ENCODE measurements around the gene CFDP1. TPM values are rescaled to one million over a fixed set of nuclear protein-coding genes. Genes with fewer than 3 reads are reported as not detected.
"Not testable (repeated sequence)": the region's sequence is repeated elsewhere in the genome, so short reads cannot be mapped to it uniquely, and the experiment has no call there.

The CFDP1 gene
- polyA plus RNA-seq, 3 donors from 2014 or later: 30.9 to 38.8 (median 32.6) TPM

GRCh38 chr16:75464122-75464918, 31.0 kb upstream of the CFDP1 start, which contains the start of gene TMEM170A:
TMEM170A (minus strand) TSS chr16:75464689; CDS start chr16:75464600, 89 bp downstream.
- peak within 1 kb of the TSS; percentile 87 to 96 (median 93) for H3K4me3 Mint-ChIP-seq
- H3K36me3 Mint-ChIP-seq: no peaks in the 10 kb centered on the region
- no peaks in the 10 kb centered on the region for H3K9me3 Mint-ChIP-seq
- peak within 1 kb of the TSS; percentile 86 to 97 (median 95) for H3K27ac Mint-ChIP-seq
- DNase-seq: peak; percentile 99 to 100 (median 100)
- peaks cover 49 to 51% of the 10 kb centered on the region in 2 donors for H3K4me1 Mint-ChIP-seq
- peaks cover 6 to 12% (median 9%) of the 10 kb centered on the region in 3 donors for H3K27me3 Mint-ChIP-seq (ENCODE audit: low read depth in 3 of 3)

GRCh38 chr16:75463389-75464121, 30.3 kb upstream of the CFDP1 start:
- DNase-seq: peak in 1 of 3 donors; percentile 3
- H3K36me3 Mint-ChIP-seq, H3K9me3 Mint-ChIP-seq: not testable (repeated sequence)
- Mint-ChIP-seq H3K4me1 (peaks cover 50 to 54% of the 10 kb centered on the region in 2 donors), H3K27ac (peak overlapping the region; percentile 86 to 97 (median 95)), H3K27me3 (ENCODE audit: low read depth in 3 of 3) (peaks cover 6 to 12% (median 9%) of the 10 kb centered on the region in 3 donors), H3K4me3 (peak overlapping the region; percentile 87 to 96 (median 89))

GRCh38 chr16:75462806-75463205, 29.5 kb upstream of the CFDP1 start:
- Mint-ChIP-seq H3K27me3 (ENCODE audit: low read depth in 3 of 3) (peaks cover 6 to 13% (median 9%) of the 10 kb centered on the region in 3 donors), H3K4me3 (peak overlapping the region; percentile 87 to 96 (median 89)), H3K36me3 (no peaks in the 10 kb centered on the region), H3K9me3 (no peaks in the 10 kb centered on the region), H3K4me1 (peaks cover 55 to 60% of the 10 kb centered on the region in 2 donors), H3K27ac (peak overlapping the region; percentile 86 to 97 (median 95))
- peak; percentile 40 to 56 (median 48) for DNase-seq

DNA sequence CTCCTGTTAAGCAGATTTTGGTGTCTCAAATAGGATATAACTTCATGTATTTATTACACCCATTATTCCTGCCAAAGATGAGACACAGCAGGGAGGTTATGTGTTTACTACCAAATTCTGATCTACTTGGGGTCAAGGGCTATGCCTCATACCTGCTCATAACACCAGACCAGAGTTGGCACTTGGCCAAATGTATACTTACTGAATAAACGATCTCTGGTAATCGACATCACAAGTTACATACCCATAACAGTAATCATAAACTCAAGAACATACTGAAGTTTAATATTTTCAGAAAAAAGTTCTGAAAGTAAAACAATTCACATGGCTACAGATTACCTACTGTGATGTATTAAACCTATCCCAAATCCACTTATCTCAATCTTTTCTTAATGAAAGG, 28.3 kb upstream of the CFDP1 start:
- Mint-ChIP-seq H3K4me1 (peaks cover 62 to 65% of the 10 kb centered on the region in 2 donors), H3K27ac (peak overlapping the region in 5 of 6 donors; percentile 35 to 56 (median 40)), H3K4me3 (peak overlapping the region in 1 of 5 donors; percentile 21)

GRCh38 chr16:75460446-75460845, 27.1 kb upstream of the CFDP1 start:
- DNase-seq: no peak
- Mint-ChIP-seq H3K27me3 (ENCODE audit: low read depth in 3 of 3) (peaks cover 4 to 13% (median 9%) of the 10 kb centered on the region in 3 donors), H3K27ac (peak overlapping the region in 2 of 6 donors; percentile 3), H3K4me3 (no peak overlapping the region), H3K9me3 (no peaks in the 10 kb centered on the region), H3K4me1 (peaks cover 66 to 76% of the 10 kb centered on the region in 2 donors), H3K36me3 (no peaks in the 10 kb centered on the region)

More for the DNA sequence above, 28.3 kb upstream of the CFDP1 start:
- no peaks in the 10 kb centered on the region for H3K9me3 Mint-ChIP-seq
- DNase-seq: no peak
- peaks cover 4 to 13% (median 9%) of the 10 kb centered on the region in 3 donors for H3K27me3 Mint-ChIP-seq (ENCODE audit: low read depth in 3 of 3)
- H3K36me3 Mint-ChIP-seq: no peaks in the 10 kb centered on the region

GRCh38 chr16:75459691-75460090, 26.4 kb upstream of the CFDP1 start:
- H3K36me3 Mint-ChIP-seq: no peaks in the 10 kb centered on the region
- H3K9me3 Mint-ChIP-seq: no peaks in the 10 kb centered on the region
- H3K4me1 Mint-ChIP-seq: peaks cover 64 to 75% of the 10 kb centered on the region in 2 donors
- peaks cover 4 to 11% (median 9%) of the 10 kb centered on the region in 3 donors for H3K27me3 Mint-ChIP-seq (ENCODE audit: low read depth in 3 of 3)
- no peak overlapping the region for H3K4me3 Mint-ChIP-seq
- no peak for DNase-seq
- peak overlapping the region in 3 of 6 donors; percentile 2 to 79 (median 69) for H3K27ac Mint-ChIP-seq

DNA sequence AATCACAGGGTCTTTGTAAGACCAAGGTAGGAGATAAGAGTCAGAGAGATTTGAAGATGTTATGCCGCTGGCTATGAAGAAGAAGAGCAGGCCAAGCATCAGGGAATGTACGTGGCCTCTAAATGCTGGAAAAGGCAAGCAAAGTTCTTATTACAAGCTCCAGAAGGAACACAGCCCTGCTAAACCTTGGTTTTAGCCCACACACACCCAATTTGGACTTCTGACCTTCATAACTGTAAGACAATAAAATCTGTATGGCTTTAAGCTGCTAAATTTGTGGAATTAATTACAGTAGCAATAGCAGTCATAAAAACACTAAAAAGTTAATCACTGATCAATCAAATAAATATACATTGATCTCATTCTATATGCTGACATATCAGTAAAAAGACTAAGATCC, 25.1 kb upstream of the CFDP1 start:
- peaks cover 0 to 6% (median 4%) of the 10 kb centered on the region in 3 donors for H3K27me3 Mint-ChIP-seq (ENCODE audit: low read depth in 3 of 3)
- H3K9me3 Mint-ChIP-seq: no peaks in the 10 kb centered on the region
- no peaks in the 10 kb centered on the region for H3K36me3 Mint-ChIP-seq
- H3K27ac Mint-ChIP-seq: no peak overlapping the region
- peaks cover 71 to 81% of the 10 kb centered on the region in 2 donors for H3K4me1 Mint-ChIP-seq
- DNase-seq: no peak
- H3K4me3 Mint-ChIP-seq: no peak overlapping the region

DNA sequence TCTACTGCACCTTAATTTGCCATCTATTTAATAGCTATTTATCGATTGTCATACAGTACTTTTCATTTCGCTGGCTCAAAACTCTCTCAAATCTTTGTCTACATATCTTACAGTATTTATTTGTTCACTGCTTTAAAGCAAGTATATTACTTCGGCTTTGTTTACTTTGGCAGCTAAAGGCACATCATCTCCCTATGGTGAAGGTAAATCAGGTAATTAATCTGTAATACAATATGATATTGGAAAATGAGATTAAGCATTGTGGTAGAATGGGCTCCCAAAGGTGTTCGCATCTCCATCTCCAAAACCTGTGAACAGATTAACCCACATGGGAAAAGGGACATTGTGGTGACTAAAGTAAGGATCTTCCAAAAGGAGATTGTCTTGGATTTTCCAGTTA, 24.7 kb upstream of the CFDP1 start:
- no peaks in the 10 kb centered on the region for H3K9me3 Mint-ChIP-seq
- no peak overlapping the region for H3K4me3 Mint-ChIP-seq
- peaks cover 71 to 81% of the 10 kb centered on the region in 2 donors for H3K4me1 Mint-ChIP-seq
- DNase-seq: no peak
- peak overlapping the region in 2 of 6 donors; percentile 11 to 12 for H3K27ac Mint-ChIP-seq
- peaks cover 0 to 4% (median 3%) of the 10 kb centered on the region in 3 donors for H3K27me3 Mint-ChIP-seq (ENCODE audit: low read depth in 3 of 3)
- no peaks in the 10 kb centered on the region for H3K36me3 Mint-ChIP-seq

GRCh38 chr16:75457485-75458021, 24.2 kb upstream of the CFDP1 start:
- no peaks in the 10 kb centered on the region for H3K9me3 Mint-ChIP-seq
- H3K4me1 Mint-ChIP-seq: peaks cover 71 to 81% of the 10 kb centered on the region in 2 donors
- peak overlapping the region in 1 of 6 donors; percentile 39 for H3K27ac Mint-ChIP-seq
- no peak overlapping the region for H3K4me3 Mint-ChIP-seq
- DNase-seq: no peak
- H3K36me3 Mint-ChIP-seq: no peaks in the 10 kb centered on the region
- H3K27me3 Mint-ChIP-seq (ENCODE audit: low read depth in 3 of 3): peaks cover 0 to 1% (median 0%) of the 10 kb centered on the region in 3 donors

GRCh38 chr16:75456971-75457370, 23.7 kb upstream of the CFDP1 start:
- Mint-ChIP-seq H3K4me1 (peaks cover 66 to 76% of the 10 kb centered on the region in 2 donors), H3K9me3 (no peaks in the 10 kb centered on the region), H3K27ac (peak overlapping the region in 2 of 6 donors; percentile 13 to 42), H3K27me3 (ENCODE audit: low read depth in 3 of 3) (peaks cover 0 to 1% (median 0%) of the 10 kb centered on the region in 3 donors), H3K36me3 (no peaks in the 10 kb centered on the region), H3K4me3 (no peak overlapping the region)
- DNase-seq: no peak

DNA sequence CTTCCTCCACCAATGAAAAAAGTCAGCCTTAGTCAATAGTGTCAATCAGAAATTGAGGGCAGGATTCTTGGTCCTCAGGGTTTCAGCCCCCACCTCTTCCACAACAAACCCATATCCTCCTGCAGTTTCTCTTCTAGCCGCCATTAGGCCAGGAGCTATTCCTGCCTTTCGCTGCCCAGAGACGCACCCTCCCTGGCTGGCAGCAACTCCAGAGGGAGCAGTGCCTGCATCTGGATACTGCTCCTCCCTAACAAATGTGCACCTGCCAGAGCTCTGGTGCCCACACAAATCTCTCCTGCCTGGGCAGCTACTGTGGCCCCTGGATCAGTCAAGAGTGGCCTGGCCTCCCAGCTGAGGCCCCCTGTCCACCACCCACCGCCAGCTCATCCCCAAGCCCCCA, 23.2 kb upstream of the CFDP1 start:
- H3K9me3 Mint-ChIP-seq; H3K27me3 Mint-ChIP-seq (ENCODE audit: low read depth in 3 of 3); H3K4me3 Mint-ChIP-seq; H3K36me3 Mint-ChIP-seq; DNase-seq: not testable (repeated sequence)
- Mint-ChIP-seq H3K4me1 (peaks cover 61 to 71% of the 10 kb centered on the region in 2 donors), H3K27ac (peak overlapping the region in 2 of 6 donors; percentile 13 to 42)

DNA sequence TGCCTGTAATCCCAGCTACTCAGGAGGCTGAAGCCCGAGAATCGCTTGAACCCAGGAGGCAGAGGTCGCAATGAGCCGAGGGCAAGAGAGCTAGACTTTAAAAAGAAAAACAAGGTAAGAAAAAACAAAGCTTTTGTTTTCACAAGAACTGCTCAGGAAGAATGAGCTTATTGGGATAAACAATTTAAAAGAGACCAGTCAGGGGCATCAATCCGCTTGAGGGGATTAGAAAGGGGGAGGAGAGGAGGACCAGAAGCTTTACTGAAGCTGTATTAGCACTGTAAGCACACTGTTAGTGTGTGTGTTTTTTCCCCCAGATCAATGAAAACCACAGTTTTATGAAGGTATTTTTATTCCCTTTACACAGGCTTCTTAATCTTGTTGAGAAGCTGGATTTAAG, 22.4 kb upstream of the CFDP1 start:
- H3K27me3 Mint-ChIP-seq (ENCODE audit: low read depth in 3 of 3): peaks cover 0 to 3% (median 2%) of the 10 kb centered on the region in 3 donors
- no peaks in the 10 kb centered on the region for H3K9me3 Mint-ChIP-seq
- peaks cover 55 to 65% of the 10 kb centered on the region in 2 donors for H3K4me1 Mint-ChIP-seq
- peak overlapping the region in 2 of 6 donors; percentile 51 to 55 for H3K27ac Mint-ChIP-seq
- no peak for DNase-seq
- H3K36me3 Mint-ChIP-seq: peaks cover 0 to 3% (median 0%) of the 10 kb centered on the region in 3 donors
- no peak overlapping the region for H3K4me3 Mint-ChIP-seq

GRCh38 chr16:75452464-75453190, 19.3 kb upstream of the CFDP1 start:
- Mint-ChIP-seq H3K27me3 (ENCODE audit: low read depth in 3 of 3) (peaks cover 0 to 2% (median 2%) of the 10 kb centered on the region in 3 donors), H3K36me3 (peaks cover 0 to 8% (median 4%) of the 10 kb centered on the region in 3 donors), H3K27ac (no peak overlapping the region), H3K4me3 (peak overlapping the region in 1 of 5 donors; percentile 1), H3K4me1 (peaks cover 40 to 41% of the 10 kb centered on the region in 2 donors), H3K9me3 (no peaks in the 10 kb centered on the region)
- DNase-seq: no peak
